ENCODE data around the gene CASZ1. TPM values are rescaled to one million over a fixed set of nuclear protein-coding genes. Genes with fewer than 3 reads are reported as not detected.

The CASZ1 gene
- total RNA-seq, 1 donor from 2014 or later: 4.0 TPM

DNA sequence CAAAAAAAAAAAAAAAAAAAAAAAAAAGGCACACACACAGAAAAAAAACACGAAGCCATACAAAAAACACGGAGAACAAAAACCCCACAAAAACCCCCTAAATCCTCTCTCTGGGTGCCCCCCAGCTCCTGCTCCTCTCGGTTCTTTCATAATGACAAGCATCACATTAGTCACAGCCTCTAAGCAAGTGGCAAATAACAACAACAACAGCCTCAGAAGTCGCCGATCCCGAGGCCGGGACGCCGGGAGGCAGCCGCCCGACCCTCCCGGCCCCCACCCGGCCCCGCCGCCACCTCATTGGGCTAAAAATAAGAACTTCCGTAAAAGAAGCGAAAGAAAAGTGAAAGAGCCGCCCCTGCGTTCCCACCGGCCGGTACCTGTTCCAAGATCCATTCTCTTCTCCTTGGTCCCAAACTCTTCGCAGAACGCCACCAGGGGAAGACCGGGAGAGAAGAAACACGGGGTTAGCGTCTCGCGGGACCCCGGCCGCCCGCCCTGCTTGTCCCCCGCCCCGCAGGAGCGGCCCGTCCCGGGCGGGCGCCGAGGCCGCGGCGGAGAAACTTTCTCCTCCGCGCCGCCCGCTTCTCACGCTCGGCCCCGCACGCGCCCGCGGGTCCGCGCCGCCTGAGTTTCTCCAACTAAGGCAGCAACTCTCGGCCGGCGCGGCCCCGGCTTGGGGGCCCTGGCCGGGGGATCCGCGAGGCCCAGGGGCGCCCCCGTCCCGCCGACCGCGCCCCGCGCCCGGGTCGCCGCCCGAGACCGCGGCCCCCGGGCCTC, 102.8 kb downstream of the CASZ1 start:
- Histone ChIP-seq H2AFZ (ENCODE audit: low read depth, low read length) (peak overlapping the region; percentile 81), H3K27ac (ENCODE audit: low read depth, low read length) (no peak overlapping the region), H3K9ac (ENCODE audit: low read length) (peak overlapping the region; percentile 72), H3K9me3 (ENCODE audit: insufficient read depth, low read depth, low read length) (no peaks in the 10 kb centered on the region), H4K20me1 (ENCODE audit: insufficient read depth, low read length) (no peaks in the 10 kb centered on the region), H3K4me3 (ENCODE audit: insufficient read depth, low read depth, low read length) (peak overlapping the region; percentile 65), H3K79me2 (ENCODE audit: insufficient read depth, low read length) (no peaks in the 10 kb centered on the region), H3K27me3 (ENCODE audit: insufficient read depth, low read length) (no peaks in the 10 kb centered on the region), H3K4me2 (ENCODE audit: low read length) (peak overlapping the region; percentile 92), H3K4me1 (ENCODE audit: insufficient read depth, low read length) (no peaks in the 10 kb centered on the region), H3K36me3 (ENCODE audit: insufficient read depth, low read length) (no peaks in the 10 kb centered on the region)
- Mint-ChIP-seq H3K9me3 (ENCODE audit: unreplicated experiment) (no peaks in the 10 kb centered on the region), H3K4me1 (ENCODE audit: low read depth, unreplicated experiment) (no peaks in the 10 kb centered on the region), H3K4me3 (ENCODE audit: unreplicated experiment) (peak overlapping the region; percentile 84), H3K36me3 (ENCODE audit: low read depth, unreplicated experiment) (peaks cover 3% of the 10 kb centered on the region), H3K27ac (ENCODE audit: unreplicated experiment) (no peak overlapping the region), H3K27me3 (ENCODE audit: low read depth, unreplicated experiment) (peaks cover 26% of the 10 kb centered on the region)
- no peak for TF ChIP-seq EZH2 (IDR thresholded peaks at IDR 0.05; ENCODE audit: insufficient read depth, low read length)
- TF ChIP-seq, protein P1, sequence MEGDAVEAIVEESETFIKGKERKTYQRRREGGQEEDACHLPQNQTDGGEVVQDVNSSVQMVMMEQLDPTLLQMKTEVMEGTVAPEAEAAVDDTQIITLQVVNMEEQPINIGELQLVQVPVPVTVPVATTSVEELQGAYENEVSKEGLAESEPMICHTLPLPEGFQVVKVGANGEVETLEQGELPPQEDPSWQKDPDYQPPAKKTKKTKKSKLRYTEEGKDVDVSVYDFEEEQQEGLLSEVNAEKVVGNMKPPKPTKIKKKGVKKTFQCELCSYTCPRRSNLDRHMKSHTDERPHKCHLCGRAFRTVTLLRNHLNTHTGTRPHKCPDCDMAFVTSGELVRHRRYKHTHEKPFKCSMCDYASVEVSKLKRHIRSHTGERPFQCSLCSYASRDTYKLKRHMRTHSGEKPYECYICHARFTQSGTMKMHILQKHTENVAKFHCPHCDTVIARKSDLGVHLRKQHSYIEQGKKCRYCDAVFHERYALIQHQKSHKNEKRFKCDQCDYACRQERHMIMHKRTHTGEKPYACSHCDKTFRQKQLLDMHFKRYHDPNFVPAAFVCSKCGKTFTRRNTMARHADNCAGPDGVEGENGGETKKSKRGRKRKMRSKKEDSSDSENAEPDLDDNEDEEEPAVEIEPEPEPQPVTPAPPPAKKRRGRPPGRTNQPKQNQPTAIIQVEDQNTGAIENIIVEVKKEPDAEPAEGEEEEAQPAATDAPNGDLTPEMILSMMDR (IDR thresholded peaks at IDR 0.05; ENCODE audit: insufficient read depth, low read depth, low read length): no peak
- DNase-seq (ENCODE audit: low read depth) (no peak), FAIRE-seq (no peak)

DNA sequence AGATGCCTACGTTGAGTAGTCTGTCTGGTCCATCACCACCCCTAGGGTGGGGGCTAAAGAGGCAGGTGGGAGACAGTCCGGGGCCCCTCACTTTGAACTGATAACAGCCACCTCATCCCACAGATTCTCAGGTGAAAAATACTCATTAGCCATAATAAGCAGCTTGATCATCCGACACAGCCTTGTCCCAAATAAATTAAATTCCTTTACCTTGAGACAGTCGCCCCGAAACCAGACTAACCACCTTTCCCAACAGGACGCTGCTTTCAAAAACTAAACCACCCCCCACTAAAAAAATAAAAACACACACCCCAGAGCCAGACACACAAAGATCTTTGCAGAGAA, 103.3 kb downstream of the CASZ1 start:
- TF ChIP-seq, protein P1 (IDR thresholded peaks at IDR 0.05; ENCODE audit: insufficient read depth, low read depth, low read length): no peak
- no peak for TF ChIP-seq EZH2 (IDR thresholded peaks at IDR 0.05; ENCODE audit: insufficient read depth, low read length)
- Mint-ChIP-seq H3K27ac (ENCODE audit: unreplicated experiment) (no peak overlapping the region), H3K4me1 (ENCODE audit: low read depth, unreplicated experiment) (no peaks in the 10 kb centered on the region), H3K4me3 (ENCODE audit: unreplicated experiment) (peak overlapping the region; percentile 84), H3K36me3 (ENCODE audit: low read depth, unreplicated experiment) (peaks cover 3% of the 10 kb centered on the region), H3K27me3 (ENCODE audit: low read depth, unreplicated experiment) (peaks cover 28% of the 10 kb centered on the region), H3K9me3 (ENCODE audit: unreplicated experiment) (no peaks in the 10 kb centered on the region)
- no peaks in the 10 kb centered on the region for H3K79me2 ChIP-seq (ENCODE audit: insufficient read depth, low read length)
- FAIRE-seq (no peak), DNase-seq (ENCODE audit: low read depth) (no peak)
- H4K20me1 ChIP-seq (ENCODE audit: insufficient read depth, low read length): no peaks in the 10 kb centered on the region
- H3K36me3 ChIP-seq (ENCODE audit: insufficient read depth, low read length): no peaks in the 10 kb centered on the region
- peak overlapping the region; percentile 72 for H3K9ac ChIP-seq (ENCODE audit: low read length)
- no peaks in the 10 kb centered on the region for H3K4me1 ChIP-seq (ENCODE audit: insufficient read depth, low read length)
- H2AFZ ChIP-seq (ENCODE audit: low read depth, low read length): no peak overlapping the region
- H3K4me3 ChIP-seq (ENCODE audit: insufficient read depth, low read depth, low read length): peak overlapping the region; percentile 65
- H3K9me3 ChIP-seq (ENCODE audit: insufficient read depth, low read depth, low read length): no peaks in the 10 kb centered on the region
- no peak overlapping the region for H3K27ac ChIP-seq (ENCODE audit: low read depth, low read length)
- H3K4me2 ChIP-seq (ENCODE audit: low read length): peak overlapping the region; percentile 92
- H3K27me3 ChIP-seq (ENCODE audit: insufficient read depth, low read length): no peaks in the 10 kb centered on the region

GRCh38 chr1:10692401-10693021, 103.9 kb downstream of the CASZ1 start:
- DNase-seq (ENCODE audit: low read depth): no peak
- no peak overlapping the region for H3K4me2 ChIP-seq (ENCODE audit: low read length)
- Mint-ChIP-seq H3K4me3 (ENCODE audit: unreplicated experiment) (peak overlapping the region; percentile 84), H3K36me3 (ENCODE audit: low read depth, unreplicated experiment) (peaks cover 3% of the 10 kb centered on the region), H3K27me3 (ENCODE audit: low read depth, unreplicated experiment) (peaks cover 26% of the 10 kb centered on the region), H3K9me3 (ENCODE audit: unreplicated experiment) (no peaks in the 10 kb centered on the region), H3K4me1 (ENCODE audit: low read depth, unreplicated experiment) (no peaks in the 10 kb centered on the region), H3K27ac (ENCODE audit: unreplicated experiment) (no peak overlapping the region)
- no peak for FAIRE-seq
- TF ChIP-seq, protein P1 (IDR thresholded peaks at IDR 0.05; ENCODE audit: insufficient read depth, low read depth, low read length): peak; percentile 7
- no peak for TF ChIP-seq EZH2 (IDR thresholded peaks at IDR 0.05; ENCODE audit: insufficient read depth, low read length)
- H3K9ac ChIP-seq (ENCODE audit: low read length): no peak overlapping the region
- H3K79me2 ChIP-seq (ENCODE audit: insufficient read depth, low read length): no peaks in the 10 kb centered on the region
- no peaks in the 10 kb centered on the region for H3K4me1 ChIP-seq (ENCODE audit: insufficient read depth, low read length)
- H3K4me3 ChIP-seq (ENCODE audit: insufficient read depth, low read depth, low read length): no peak overlapping the region
- no peaks in the 10 kb centered on the region for H3K9me3 ChIP-seq (ENCODE audit: insufficient read depth, low read depth, low read length)
- H3K27ac ChIP-seq (ENCODE audit: low read depth, low read length): no peak overlapping the region
- H4K20me1 ChIP-seq (ENCODE audit: insufficient read depth, low read length): no peaks in the 10 kb centered on the region
- no peaks in the 10 kb centered on the region for H3K27me3 ChIP-seq (ENCODE audit: insufficient read depth, low read length)
- H2AFZ ChIP-seq (ENCODE audit: low read depth, low read length): no peak overlapping the region
- H3K36me3 ChIP-seq (ENCODE audit: insufficient read depth, low read length): no peaks in the 10 kb centered on the region
